ENCODE data around the gene FRYL. TPM values are rescaled to one million over a fixed set of nuclear protein-coding genes. Genes with fewer than 3 reads are reported as not detected.
"Not testable (repeated sequence)": the region's sequence is repeated elsewhere in the genome, so short reads cannot be mapped to it uniquely, and the experiment has no call there.

Gene FRYL
- polyA plus RNA-seq, 2 donors = 8.9 to 12.8 TPM

- Histone ChIP-seq H3K4me1 (ENCODE audit: control insufficient read depth in 2 of 2, insufficient read depth in 2 of 2, low read length in 1 of 2) (no peaks in the 10 kb centered on the region), H3K4me3 (ENCODE audit: low read depth in 1 of 2, low read length in 2 of 2) (no peak overlapping the region), H3K36me3 (ENCODE audit: control insufficient read depth in 2 of 2, insufficient read depth in 2 of 2, low read length in 1 of 2) (no peaks in the 10 kb centered on the region), H3K27ac (ENCODE audit: low read depth in 2 of 2, low read length in 1 of 2) (no peak overlapping the region), H3K9me3 (ENCODE audit: control insufficient read depth in 2 of 2, insufficient read depth in 1 of 2, low read depth in 1 of 2, low read length in 1 of 2) (no peaks in the 10 kb centered on the region), H3K27me3 (ENCODE audit: control insufficient read depth in 1 of 2, insufficient read depth in 2 of 2, low read length in 2 of 2) (no peaks in the 10 kb centered on the region)
- WGBS, 2 donors = 54 to 79% methylated on average over 4 to 5 of the region's 5 CpGs
Measured at GRCh38 chr4:48467891-48468290, 312.2 kb downstream of the FRYL start.

- H3K4me3 ChIP-seq (ENCODE audit: low read depth in 1 of 2, low read length in 2 of 2) = no peak overlapping the region
- no peaks in the 10 kb centered on the region for H3K9me3 ChIP-seq (ENCODE audit: control insufficient read depth in 2 of 2, insufficient read depth in 1 of 2, low read depth in 1 of 2, low read length in 1 of 2)
- no peaks in the 10 kb centered on the region for H3K27me3 ChIP-seq (ENCODE audit: control insufficient read depth in 1 of 2, insufficient read depth in 2 of 2, low read length in 2 of 2)
- no peak overlapping the region for H3K27ac ChIP-seq (ENCODE audit: low read depth in 2 of 2, low read length in 1 of 2)
- H3K36me3 ChIP-seq (ENCODE audit: control insufficient read depth in 2 of 2, insufficient read depth in 2 of 2, low read length in 1 of 2) = no peaks in the 10 kb centered on the region
- 51 to 53% methylated on average over 2 of the region's 2 CpGs for WGBS, 2 donors
- H3K4me1 ChIP-seq (ENCODE audit: control insufficient read depth in 2 of 2, insufficient read depth in 2 of 2, low read length in 1 of 2) = no peaks in the 10 kb centered on the region
Measured at GRCh38 chr4:48467442-48467841, 312.6 kb downstream of the FRYL start.

DNA sequence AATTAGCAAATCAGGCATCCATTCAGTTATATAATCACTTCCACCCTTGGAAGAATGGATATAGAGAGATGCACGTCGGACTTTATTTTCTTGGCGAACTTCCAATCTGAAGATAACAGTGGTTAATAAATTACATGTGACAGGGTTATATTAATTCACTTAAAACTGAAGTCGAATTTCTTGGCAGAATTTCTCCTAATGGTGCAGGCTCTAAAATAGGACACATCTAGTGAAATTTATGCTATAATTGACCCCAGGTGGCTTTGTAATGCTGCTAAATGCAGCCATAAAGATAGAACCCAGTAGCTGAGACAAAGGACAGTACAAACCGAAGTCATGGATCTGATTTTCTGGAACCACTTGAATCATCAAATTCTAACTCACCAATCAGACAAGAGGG lies 317.7 kb downstream of the FRYL start:
- Histone ChIP-seq H3K4me1 (ENCODE audit: control insufficient read depth in 2 of 2, insufficient read depth in 2 of 2, low read length in 1 of 2) (no peaks in the 10 kb centered on the region), H3K27me3 (ENCODE audit: control insufficient read depth in 1 of 2, insufficient read depth in 2 of 2, low read length in 2 of 2) (no peaks in the 10 kb centered on the region), H3K4me3 (ENCODE audit: low read depth in 1 of 2, low read length in 2 of 2) (no peak overlapping the region), H3K9me3 (ENCODE audit: control insufficient read depth in 2 of 2, insufficient read depth in 1 of 2, low read depth in 1 of 2, low read length in 1 of 2) (no peaks in the 10 kb centered on the region), H3K36me3 (ENCODE audit: control insufficient read depth in 2 of 2, insufficient read depth in 2 of 2, low read length in 1 of 2) (no peaks in the 10 kb centered on the region), H3K27ac (ENCODE audit: low read depth in 2 of 2, low read length in 1 of 2) (no peak overlapping the region)
- 42 to 45% methylated on average over 5 of the region's 5 CpGs for WGBS, 2 donors

DNA sequence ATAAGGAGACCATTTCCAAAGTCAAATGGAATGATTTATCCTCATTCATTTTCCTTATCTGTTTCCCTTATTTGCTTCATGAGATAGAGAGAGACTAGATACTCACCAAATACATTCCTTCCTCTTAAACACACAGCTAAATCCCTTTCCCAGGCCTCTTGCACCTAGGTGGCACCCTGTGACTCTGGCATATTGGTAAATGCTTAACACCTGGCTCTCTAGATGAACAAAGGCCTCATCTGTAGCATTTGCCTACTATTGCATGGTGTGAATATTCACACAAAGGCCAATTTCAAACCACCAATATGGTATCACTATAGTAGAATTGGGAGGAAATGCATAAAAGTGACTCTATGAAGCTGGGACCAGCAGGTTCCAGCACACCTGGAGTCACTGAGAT lies 319.1 kb downstream of the FRYL start:
- Histone ChIP-seq H3K9me3 (ENCODE audit: control insufficient read depth in 2 of 2, insufficient read depth in 1 of 2, low read depth in 1 of 2, low read length in 1 of 2) (no peaks in the 10 kb centered on the region), H3K4me1 (ENCODE audit: control insufficient read depth in 2 of 2, insufficient read depth in 2 of 2, low read length in 1 of 2) (no peaks in the 10 kb centered on the region), H3K36me3 (ENCODE audit: control insufficient read depth in 2 of 2, insufficient read depth in 2 of 2, low read length in 1 of 2) (no peaks in the 10 kb centered on the region), H3K27me3 (ENCODE audit: control insufficient read depth in 1 of 2, insufficient read depth in 2 of 2, low read length in 2 of 2) (no peaks in the 10 kb centered on the region), H3K4me3 (ENCODE audit: low read depth in 1 of 2, low read length in 2 of 2) (no peak overlapping the region), H3K27ac (ENCODE audit: low read depth in 2 of 2, low read length in 1 of 2) (no peak overlapping the region)

GRCh38 chr4:48454591-48454990 lies 325.5 kb downstream of the FRYL start:
- H3K27ac ChIP-seq (ENCODE audit: low read depth in 2 of 2, low read length in 1 of 2) = no peak overlapping the region
- H3K9me3 ChIP-seq (ENCODE audit: control insufficient read depth in 2 of 2, insufficient read depth in 1 of 2, low read depth in 1 of 2, low read length in 1 of 2) = no peaks in the 10 kb centered on the region
- no peak overlapping the region for H3K4me3 ChIP-seq (ENCODE audit: low read depth in 1 of 2, low read length in 2 of 2)
- no peaks in the 10 kb centered on the region for H3K27me3 ChIP-seq (ENCODE audit: control insufficient read depth in 1 of 2, insufficient read depth in 2 of 2, low read length in 2 of 2)
- no peaks in the 10 kb centered on the region for H3K36me3 ChIP-seq (ENCODE audit: control insufficient read depth in 2 of 2, insufficient read depth in 2 of 2, low read length in 1 of 2)
- 93% methylated on average over 2 of the region's 2 CpGs for WGBS, 2 donors
- H3K4me1 ChIP-seq (ENCODE audit: control insufficient read depth in 2 of 2, insufficient read depth in 2 of 2, low read length in 1 of 2) = no peaks in the 10 kb centered on the region

DNA sequence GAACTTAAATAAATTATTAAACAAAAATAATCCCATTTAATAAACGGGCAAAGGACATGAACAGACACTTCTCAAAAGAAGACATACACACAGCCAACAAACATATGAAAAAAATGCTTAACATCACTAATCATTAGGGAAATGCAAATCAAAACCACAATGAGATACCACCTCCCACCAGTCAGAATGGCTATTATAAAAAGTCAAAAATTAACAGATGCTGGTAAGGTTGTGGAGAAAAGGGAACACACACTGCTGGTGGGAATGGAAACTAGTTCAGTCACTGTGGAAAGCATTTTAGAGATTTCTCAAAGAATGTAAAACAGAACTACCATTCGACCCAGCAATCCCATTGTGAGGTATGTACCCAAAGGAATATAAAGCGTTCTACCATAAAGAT lies 328.4 kb downstream of the FRYL start:
- H3K27me3 ChIP-seq (ENCODE audit: control insufficient read depth in 1 of 2, insufficient read depth in 2 of 2, low read length in 2 of 2); H3K36me3 ChIP-seq (ENCODE audit: control insufficient read depth in 2 of 2, insufficient read depth in 2 of 2, low read length in 1 of 2); H3K4me1 ChIP-seq (ENCODE audit: control insufficient read depth in 2 of 2, insufficient read depth in 2 of 2, low read length in 1 of 2); H3K27ac ChIP-seq (ENCODE audit: low read depth in 2 of 2, low read length in 1 of 2); H3K4me3 ChIP-seq (ENCODE audit: low read depth in 1 of 2, low read length in 2 of 2); H3K9me3 ChIP-seq (ENCODE audit: control insufficient read depth in 2 of 2, insufficient read depth in 1 of 2, low read depth in 1 of 2, low read length in 1 of 2): not testable (repeated sequence)
- 87 to 92% methylated on average over 3 of the region's 3 CpGs for WGBS, 2 donors

GRCh38 chr4:48450740-48451139 lies 329.3 kb downstream of the FRYL start:
- Histone ChIP-seq H3K4me1 (ENCODE audit: control insufficient read depth in 2 of 2, insufficient read depth in 2 of 2, low read length in 1 of 2) (no peaks in the 10 kb centered on the region), H3K4me3 (ENCODE audit: low read depth in 1 of 2, low read length in 2 of 2) (no peak overlapping the region), H3K27ac (ENCODE audit: low read depth in 2 of 2, low read length in 1 of 2) (no peak overlapping the region), H3K27me3 (ENCODE audit: control insufficient read depth in 1 of 2, insufficient read depth in 2 of 2, low read length in 2 of 2) (no peaks in the 10 kb centered on the region), H3K9me3 (ENCODE audit: control insufficient read depth in 2 of 2, insufficient read depth in 1 of 2, low read depth in 1 of 2, low read length in 1 of 2) (no peaks in the 10 kb centered on the region), H3K36me3 (ENCODE audit: control insufficient read depth in 2 of 2, insufficient read depth in 2 of 2, low read length in 1 of 2) (no peaks in the 10 kb centered on the region)
- WGBS, 2 donors = 92 to 99% methylated on average over 3 of the region's 3 CpGs

GRCh38 chr4:48449151-48449550 lies 330.9 kb downstream of the FRYL start:
- Histone ChIP-seq H3K4me3 (ENCODE audit: low read depth in 1 of 2, low read length in 2 of 2) (no peak overlapping the region), H3K27ac (ENCODE audit: low read depth in 2 of 2, low read length in 1 of 2) (no peak overlapping the region), H3K4me1 (ENCODE audit: control insufficient read depth in 2 of 2, insufficient read depth in 2 of 2, low read length in 1 of 2) (no peaks in the 10 kb centered on the region), H3K36me3 (ENCODE audit: control insufficient read depth in 2 of 2, insufficient read depth in 2 of 2, low read length in 1 of 2) (no peaks in the 10 kb centered on the region), H3K27me3 (ENCODE audit: control insufficient read depth in 1 of 2, insufficient read depth in 2 of 2, low read length in 2 of 2) (no peaks in the 10 kb centered on the region), H3K9me3 (ENCODE audit: control insufficient read depth in 2 of 2, insufficient read depth in 1 of 2, low read depth in 1 of 2, low read length in 1 of 2) (no peaks in the 10 kb centered on the region)
- WGBS, 2 donors = 84 to 89% methylated on average over 10 of the region's 10 CpGs

Other genes with a start within 250 kb of the FRYL start
- 100 to 1,000 TPM in 1 of 2 donors, 10 to 100 TPM in 1; 74.7 to 102 TPM for gene OCIAD1, start 50.8 kb upstream of the FRYL start, polyA plus RNA-seq
- 10 to 100 TPM; 39.8 to 40.2 TPM for gene OCIAD2, start 126.5 kb upstream of the FRYL start, polyA plus RNA-seq
- gene CWH43, start 206.0 kb upstream of the FRYL start, polyA plus RNA-seq = 10 to 100 TPM; 14.4 to 19.3 TPM